GM19372 (cell line): ENCODE results near the gene SLC25A28.
"Not testable (repeated sequence)": the region's sequence is repeated elsewhere in the genome, so short reads cannot be mapped to it uniquely, and the experiment has no call there.

Experiments used
- ATAC-seq: cut with Tn5 transposase; IDR thresholded peaks from one replicate; pipeline ENCODE4 v1.9.1; 2021; ENCODE audit warnings: mild to moderate bottlenecking, low read depth, moderate library complexity; ENCODE audit not compliant: unreplicated experiment

The SLC25A28 gene

DNA sequence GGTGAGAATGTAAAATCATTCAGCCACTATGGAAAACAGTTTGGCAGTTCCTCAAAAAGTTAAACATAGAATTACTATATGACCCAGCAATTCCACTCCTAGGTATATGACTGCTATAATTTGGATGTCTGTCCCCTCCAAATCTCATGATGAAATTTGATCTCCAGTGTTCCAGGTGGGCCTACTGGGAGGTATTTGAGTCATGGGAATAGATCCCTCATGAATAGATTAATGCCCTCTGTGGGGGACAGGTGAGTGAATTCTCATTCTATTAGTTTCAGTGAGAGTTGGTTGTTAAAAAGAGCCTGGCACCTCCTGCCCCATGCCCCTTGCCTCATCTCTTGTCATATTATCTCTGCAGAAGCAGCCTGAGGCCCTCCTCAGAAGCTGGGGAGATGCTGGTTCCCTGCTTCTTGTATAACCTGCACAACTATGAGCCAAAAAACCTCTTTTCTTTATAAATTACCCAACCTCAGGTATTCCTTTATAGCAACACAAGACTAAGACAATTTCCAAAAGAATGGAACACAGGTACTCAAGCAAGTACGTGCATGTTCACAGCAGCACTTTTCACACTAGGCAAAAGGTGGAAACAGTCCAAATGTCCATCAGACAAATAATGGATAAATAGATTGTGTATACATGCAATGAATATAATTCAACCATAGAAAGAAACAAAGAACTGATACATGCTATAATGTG lies 8.8 kb upstream of the SLC25A28 start:
- no peak for ATAC-seq

DNA sequence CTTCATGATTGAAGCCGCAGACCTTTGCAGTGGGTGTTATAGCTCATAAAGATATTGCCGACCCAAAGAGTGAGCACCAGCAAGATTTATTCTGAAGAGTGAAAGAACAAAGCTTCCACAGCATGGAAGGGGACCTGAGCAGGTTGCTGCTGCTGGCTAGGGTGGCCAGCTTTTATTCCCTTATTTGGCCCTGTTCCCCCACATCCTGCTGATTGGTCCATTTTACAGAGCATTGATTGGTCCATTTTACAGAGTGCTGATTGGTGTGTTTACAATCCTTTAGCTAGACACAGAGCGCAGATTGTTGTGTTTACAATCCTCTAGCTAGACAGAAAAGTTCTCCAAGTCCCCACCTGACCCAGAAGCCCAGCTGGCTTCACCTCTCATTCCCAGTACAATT lies 4.9 kb upstream of the SLC25A28 start:
- not testable (repeated sequence) for ATAC-seq

DNA sequence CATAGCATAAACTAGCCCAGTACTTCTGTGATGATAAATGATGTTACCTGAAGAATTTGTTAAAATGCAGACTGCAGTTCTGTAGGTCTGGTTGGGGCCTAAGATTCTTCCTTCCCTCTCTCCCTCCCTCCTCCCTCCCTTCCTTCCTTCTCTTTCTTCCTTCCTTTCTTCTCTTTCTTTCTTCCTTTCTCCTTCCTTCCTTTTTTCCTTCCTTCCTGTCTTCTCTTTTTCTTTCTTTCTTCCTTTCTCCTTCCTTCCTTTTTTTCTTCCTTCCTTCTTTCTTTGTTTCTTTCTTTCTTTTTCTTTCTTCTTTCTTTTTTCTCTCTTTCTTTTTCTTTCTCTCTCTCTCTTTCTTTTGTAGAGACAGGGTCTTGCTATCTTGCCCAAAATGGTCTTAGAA lies 3.7 kb upstream of the SLC25A28 start:
- ATAC-seq = no peak

DNA sequence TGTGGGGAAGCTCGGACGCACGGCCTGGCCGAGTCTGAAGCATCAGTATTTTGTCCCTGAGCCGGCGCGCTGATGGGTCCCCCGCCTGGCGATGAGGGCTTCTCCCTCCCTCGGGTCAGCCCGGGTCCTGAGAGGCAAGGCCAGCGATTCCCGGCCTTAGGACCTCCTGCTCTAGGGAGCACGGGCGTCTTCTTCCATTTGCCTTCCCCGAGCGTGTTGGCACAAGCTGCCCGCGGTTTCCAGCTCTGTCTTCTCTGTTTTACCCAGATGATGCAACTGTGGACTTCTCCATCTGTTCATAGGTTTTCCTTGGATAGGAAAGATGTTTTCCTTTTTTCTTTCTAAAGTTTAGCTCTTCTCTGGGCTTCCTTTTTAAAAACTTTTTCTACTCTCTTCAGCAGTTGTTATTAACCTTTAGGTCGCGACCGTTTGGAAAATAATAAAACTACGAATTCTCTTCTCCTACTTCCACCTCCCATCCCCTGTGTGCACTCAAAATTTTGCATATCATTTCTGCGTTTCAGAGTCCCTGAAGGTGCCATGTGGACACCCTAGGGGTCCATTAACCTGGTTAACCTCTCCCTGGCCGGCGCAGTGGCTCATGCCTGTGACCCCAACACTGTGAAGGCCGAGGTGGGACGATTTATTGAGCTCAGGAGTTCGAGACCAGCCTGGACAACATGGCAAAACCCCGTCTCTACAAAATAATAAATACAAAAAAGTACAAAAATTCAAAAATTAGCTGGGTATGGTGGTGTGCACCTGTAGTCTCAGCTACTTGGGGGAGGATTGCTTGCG lies 1.4 kb upstream of the SLC25A28 start:
- ATAC-seq = no peak

DNA sequence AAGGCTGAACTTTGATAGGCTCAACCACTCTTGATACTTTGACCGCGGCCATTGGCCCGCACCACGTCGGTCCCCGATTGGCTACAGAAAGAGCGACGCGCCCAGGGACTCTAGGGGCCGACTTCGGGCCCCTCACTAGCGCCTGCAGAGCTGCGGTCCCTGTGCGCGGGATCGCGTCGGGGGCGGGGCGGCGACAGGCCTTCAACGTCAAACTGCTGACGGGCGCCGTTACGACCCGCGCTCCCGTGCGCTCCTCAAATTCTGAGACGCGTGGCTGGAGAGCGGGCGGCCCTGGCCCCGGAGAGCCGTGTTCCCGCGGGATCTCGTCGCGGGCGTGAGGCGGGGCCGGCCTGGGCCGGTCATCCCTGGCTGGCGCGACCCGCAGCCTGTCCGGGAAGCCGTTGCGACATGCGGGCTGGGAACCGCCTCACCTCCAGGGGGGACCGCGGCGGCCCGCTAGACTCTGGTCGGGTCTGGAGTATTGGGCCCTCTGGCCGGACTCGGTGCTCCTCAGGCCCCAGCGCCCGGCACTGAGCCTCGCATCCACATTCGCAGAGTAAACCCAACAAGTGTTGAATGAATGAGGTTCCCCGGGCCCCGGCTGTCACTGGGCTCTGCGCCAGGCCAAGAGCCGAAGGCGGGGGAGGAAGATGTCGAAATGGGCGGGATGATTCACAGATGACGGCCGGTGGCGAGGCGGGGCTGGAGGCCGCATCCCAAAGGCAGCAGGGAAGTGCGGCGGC lies 643 bp upstream of the SLC25A28 start:
- peak; percentile 82 for ATAC-seq

DNA sequence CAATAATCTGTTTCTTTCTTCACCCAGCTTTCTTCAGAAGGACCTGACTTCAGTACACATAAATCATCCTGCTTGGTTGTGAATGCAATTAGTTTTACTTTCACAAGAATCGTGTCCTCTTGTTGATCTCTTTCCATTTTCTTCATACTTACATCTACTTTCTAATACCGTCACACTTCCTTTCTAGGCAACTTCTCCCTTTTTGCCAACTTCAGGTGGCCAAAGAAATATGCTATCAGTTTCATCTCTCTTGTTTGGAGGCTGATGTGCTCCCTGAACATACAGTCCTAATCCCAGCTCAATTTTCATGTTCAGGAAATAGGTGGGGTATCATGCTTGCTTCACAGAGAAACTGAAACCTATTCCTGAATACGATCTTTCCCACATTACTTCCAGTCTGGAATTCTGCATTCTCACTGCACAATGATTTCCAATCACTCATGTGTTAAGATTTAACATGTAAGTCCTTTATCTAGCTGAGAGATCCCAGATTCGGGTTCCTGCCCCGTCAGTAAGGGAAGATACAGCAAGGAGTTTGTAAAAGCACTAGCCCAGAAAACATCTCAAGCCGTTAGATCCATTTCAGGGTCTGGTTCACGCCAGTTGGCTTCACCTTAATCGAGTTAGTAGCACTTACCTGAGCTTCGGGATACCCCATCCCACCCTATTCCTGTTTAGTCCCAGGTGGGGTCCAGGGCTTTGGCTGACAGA lies 994 bp downstream of the SLC25A28 start:
- ATAC-seq = no peak

DNA sequence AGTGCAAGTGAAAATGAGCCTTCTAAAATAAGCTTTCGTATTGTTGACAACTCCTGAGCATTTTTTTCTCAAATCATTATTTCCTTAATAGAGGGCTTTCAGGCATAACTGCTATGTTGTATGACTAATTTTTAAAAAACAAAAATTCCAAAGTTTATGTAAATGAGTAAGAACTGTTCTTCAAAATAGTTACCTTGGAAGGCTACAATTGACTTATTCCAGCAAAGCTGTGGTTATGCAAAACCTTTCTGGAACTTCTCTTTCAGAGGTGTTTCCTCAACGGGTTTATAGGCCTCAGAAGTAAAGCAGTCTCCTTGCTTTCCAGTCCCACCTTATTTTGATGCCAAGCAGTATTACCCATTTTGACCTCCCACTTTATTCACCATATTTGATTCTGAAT lies 2.5 kb downstream of the SLC25A28 start:
- no peak for ATAC-seq

DNA sequence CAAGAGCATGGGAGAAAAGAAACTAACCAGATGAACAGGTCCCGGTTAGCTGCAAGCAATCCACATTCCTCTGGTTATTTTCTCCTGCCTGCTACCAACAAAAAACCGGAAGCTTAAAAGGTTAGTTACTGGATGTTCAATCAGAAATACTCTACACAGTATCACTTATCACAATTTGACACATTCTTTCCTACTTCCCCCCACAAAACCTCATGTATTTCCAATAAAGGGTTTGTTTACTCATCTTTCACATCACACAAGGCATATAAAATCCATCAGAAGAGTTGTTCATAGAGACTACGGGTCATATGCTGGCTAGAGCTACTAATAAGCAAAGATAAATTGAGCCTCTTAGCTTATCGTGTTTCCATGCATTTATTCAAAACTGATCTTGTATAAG lies 4.8 kb downstream of the SLC25A28 start:
- no peak for ATAC-seq

DNA sequence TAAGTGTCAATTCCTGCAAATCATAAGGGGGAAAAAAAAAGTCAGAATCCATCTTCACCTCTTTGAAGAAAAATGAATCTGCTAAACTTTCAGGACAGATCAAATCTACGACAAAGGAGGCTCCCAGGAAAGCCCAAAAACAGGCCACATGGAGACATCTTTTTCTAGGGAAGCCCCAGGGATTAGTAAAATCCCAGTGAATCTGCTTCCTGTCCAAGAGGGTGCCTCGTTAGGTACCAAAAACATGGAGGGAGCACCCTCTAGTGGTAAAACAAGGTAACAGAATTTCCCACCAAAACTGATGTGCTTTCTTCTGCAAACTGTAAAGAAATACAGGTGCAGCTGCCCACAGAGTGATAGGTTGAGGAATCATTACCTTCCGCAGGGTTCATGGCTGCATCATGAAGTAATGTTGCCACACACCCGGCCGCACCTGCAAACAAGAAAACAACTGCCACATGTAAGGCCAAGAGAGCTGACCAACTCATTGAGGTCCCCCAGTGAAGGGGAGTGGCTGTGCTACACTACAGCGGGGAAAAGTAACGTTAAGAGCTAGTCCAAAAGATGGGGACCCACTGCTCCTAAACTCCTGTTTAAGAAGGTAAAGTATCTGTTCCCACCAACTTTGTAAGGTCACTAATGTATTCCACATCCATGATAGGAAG lies 7.9 kb downstream of the SLC25A28 start:
- ATAC-seq = no peak

DNA sequence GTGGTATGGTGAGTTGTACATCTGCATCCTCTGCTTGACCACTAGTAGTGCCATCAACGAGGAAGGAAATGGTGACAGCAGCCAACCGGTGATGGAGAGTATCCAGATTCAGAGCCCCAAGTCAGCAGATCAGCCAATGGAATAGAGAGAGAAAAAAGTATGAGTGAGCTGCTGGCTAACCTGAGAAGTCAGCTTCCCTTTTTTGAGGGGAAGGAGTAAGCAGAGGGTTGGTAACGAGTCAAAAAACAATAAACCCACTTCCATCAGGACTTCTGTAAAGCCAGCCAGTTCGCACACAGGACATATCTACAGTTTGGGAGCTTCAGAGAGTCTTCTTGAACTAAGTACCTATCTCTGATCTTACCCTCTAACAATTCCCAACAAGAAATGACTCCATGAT lies 8.9 kb downstream of the SLC25A28 start:
- no peak for ATAC-seq

DNA sequence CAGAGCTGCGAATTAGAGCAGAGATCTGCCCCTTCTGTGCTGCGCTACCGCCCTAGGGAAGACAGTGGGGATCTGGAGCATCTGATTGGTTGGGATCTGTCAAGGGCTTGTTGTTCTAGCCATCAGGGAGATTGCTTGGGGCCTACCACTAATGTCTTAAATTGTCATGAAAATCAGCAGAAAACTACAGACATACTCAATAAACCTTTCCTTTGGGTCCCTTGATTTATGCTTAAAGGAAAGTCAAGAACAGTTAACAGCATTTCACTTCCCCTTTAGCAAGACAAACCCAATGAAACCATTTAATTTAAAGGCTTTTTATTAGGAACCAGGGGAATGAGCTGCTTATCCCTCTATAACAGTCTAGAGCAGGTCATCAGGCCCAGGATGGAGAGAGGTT lies 10.0 kb downstream of the SLC25A28 start:
- no peak for ATAC-seq

DNA sequence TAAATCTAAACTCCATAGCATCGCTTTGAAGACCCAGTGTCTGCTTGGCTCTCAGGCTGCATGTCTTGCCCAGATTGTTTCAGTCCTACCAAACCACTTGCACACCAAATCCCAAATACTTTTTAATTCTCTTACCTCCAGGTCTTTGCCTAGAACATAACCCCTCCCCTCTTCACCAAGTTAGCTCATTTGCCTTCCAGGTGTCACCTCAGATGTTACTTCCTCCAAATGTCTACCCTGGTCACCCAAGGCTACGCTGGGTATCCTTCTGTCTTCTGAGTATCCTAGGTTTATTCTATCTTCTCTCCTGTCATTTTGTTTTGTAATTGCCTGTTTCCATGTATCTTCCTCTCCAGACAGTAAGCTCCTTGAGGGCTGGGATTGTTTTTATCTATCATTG lies 11.1 kb downstream of the SLC25A28 start:
- ATAC-seq = no peak

DNA sequence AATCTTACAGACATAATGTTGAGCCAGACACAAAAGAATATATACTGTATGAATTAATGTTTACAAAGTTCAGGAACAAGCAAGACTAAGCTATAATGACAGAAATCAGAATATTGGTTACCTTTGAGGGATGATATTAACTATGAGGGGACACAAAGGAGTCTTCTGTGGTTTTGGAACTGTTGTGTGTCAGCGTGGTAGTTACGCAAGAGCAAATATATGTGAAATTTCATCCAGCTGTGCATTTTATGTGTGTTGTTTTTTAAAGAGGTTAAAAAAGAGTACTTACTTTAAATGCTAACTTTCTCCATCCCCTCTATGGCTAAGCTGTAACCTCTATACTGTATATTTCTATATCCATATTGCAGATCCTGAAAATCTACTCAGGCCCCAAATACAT lies 14.9 kb downstream of the SLC25A28 start:
- no peak for ATAC-seq

DNA sequence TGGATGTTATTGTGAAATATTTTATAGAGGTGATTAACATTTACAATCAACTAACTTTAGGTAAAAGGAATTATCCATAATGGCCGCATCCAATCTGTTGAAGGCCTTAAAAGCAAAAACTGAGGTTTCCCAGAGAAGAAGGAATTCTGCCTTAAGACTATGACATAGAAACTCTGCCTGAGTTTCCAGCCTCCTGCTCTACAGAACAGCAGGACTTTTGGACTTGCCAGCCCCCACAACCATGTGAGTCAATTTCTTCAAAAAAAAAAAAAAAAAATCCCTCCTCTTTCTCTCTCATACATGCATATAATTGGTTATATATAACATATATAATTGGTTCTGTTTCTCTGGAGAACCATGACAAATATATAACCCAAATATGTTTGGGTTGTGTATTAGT lies 15.4 kb downstream of the SLC25A28 start:
- ATAC-seq = no peak

DNA sequence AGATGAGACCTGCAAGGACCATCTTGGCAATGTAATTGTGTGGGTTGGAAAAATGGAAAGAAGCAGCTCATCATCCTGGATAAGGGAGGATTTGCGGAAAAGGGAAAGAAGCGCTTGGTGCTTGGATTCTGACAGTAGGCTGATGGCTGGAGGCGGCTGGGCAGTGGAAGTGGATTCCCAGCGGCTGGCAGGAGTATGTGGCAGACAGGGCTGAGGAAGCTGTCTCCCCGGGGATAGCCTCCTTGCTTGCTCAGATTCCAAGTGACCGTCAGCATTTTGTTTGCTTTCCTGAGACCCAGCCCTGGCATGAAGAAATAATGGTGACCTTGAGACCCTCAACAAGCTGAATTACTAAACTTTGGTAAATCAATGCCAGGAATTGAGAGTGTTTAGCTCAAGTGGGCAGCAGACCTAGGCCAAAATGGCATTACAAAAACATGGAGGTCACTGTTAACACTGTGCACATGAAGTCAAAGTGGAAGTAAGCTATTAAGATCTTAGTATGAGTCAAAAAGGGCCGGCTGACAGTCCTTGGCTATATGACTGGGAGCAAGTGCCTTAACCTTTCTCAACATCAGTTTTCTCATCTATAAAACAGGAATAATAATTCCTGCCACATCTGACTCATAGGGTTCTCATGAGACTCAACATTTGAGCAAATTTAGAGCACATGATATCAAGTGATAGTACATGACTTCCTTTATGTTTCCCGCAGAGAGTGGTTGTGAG lies 21.3 kb downstream of the SLC25A28 start:
- no peak for ATAC-seq

DNA sequence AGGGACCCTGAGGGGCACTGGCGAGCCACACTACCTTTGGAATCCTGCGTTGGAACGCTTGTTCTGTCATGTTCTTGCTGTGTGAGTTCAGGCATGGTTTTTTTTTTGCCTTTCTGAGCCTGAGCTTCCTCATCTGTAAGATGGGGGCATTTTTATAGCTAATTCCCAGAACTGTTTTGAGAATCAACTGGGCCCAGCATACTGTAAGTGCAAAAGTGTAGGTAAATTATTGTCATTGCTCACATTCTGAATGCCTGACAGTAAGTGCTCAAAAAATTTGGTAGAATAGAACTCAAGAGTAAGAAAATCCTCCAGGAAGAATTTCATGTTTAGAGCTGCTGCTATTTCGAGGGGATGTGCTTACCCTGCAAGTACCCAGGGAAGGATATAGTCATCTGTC lies 22.2 kb downstream of the SLC25A28 start:
- no peak for ATAC-seq

DNA sequence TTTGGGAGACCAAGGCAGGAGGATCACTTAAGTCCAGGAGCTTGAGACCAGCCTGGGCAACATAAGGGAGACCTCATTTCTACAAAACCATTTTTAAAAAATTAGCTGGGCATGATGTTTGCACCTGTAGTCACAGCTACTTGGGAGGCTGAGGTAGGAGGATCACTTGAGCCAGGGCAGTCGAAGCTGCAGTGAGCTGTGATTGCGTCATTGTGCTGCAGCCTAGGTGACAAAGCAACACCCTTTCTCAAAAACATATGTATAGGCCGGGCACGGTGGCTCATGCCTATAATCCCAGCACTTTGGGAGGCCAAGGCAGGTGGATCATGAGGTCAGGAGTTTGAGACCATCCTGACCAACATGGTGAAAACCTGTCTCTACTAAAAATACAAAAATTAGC lies 23.5 kb downstream of the SLC25A28 start:
- not testable (repeated sequence) for ATAC-seq

DNA sequence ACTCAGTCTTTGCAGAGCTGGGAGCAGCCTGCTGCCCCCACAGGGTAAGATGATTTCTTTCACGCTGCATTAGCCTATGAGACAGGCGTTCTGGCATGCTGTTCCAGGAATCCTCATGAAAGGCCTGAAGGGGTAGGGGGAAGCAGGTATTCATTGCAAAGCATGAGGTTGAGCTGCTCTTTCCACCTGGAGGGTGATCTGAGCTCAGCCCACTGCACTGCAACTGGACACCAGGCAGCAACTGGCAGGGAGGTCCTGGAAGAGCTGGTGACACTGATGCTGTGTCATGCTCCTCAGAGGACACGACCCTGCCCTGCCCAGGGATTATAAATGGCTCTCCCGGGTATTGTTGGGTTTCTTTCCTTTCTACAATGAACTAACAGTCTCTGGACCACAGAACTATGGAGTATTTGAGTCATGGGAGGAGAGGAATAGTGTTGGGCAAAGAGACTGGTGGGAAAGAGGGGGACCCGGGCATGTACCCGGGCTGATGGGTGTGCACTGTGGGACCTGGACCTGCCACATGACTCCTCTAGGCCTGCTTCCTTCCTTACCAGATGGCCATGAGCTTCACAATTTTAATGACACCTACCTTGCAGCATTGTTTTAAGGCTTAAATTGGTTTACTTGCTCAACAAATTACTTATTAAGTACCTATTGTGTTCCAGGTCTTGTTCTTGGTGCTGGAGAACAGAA lies 24.3 kb downstream of the SLC25A28 start:
- ATAC-seq = no peak

DNA sequence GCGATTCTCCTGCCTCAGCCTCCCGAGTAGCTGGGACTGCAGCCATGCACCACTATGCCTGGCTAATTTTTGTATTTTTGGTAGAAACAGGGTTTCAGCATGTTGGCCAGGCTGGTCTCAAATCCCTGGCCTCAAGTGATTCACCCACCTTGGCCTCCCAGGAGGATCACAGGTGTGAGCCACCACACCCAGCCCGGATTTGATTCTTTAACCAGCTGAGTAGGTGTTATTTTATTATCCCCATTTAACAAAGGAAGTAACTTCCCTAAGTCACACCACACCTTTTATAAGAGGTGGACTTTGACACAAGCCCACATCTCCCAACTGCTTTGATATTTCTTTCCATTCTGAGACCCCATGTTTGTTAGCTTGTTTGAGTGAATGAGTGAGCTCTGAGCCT lies 25.0 kb downstream of the SLC25A28 start:
- no peak for ATAC-seq
